ENCODE data around the gene ABHD11.

DNA sequence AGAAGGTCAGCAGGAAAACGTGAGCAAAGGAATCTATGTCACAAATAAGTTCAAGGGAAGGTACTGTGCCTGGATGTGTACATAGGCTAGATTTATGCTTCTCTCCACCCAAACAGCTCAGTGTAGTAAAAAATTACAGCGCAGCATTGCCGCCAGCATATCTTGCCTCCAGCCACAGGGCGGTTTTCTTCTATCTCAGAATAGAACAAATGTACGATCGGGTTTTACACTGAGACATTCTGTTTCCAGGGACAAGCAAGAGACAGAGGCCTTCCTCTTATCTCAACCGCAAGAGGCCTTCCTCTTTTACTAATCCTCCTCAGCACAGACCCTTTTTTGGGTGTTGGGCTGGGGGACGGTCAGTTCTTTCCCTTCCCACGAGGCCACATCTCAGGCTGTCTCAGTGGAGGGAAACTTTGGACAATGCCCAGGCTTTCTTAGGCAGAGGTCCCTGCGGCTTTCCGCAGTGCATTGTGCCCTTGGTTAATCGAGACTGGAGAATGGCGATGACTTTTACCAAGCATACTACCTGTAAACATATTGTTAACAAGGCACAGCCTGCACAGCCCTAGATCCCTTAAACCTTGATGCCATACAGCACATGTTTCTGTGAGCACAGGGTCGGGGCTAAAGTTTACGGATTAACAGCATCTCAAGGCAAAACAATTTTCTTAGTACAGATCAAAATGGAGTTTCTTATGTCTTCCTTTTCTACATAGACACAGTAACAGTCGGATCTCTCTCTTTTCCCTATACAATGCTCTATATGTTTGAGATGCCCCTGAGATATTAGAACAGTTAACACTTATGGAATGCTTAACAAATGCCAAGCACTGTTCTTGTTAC is 11.6 kb upstream of the ABHD11 start:
- TF ChIP-seq, protein P1, sequence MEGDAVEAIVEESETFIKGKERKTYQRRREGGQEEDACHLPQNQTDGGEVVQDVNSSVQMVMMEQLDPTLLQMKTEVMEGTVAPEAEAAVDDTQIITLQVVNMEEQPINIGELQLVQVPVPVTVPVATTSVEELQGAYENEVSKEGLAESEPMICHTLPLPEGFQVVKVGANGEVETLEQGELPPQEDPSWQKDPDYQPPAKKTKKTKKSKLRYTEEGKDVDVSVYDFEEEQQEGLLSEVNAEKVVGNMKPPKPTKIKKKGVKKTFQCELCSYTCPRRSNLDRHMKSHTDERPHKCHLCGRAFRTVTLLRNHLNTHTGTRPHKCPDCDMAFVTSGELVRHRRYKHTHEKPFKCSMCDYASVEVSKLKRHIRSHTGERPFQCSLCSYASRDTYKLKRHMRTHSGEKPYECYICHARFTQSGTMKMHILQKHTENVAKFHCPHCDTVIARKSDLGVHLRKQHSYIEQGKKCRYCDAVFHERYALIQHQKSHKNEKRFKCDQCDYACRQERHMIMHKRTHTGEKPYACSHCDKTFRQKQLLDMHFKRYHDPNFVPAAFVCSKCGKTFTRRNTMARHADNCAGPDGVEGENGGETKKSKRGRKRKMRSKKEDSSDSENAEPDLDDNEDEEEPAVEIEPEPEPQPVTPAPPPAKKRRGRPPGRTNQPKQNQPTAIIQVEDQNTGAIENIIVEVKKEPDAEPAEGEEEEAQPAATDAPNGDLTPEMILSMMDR (IDR thresholded peaks at IDR 0.05; ENCODE audit: poor library complexity): no peak
- TF ChIP-seq EZH2 (IDR thresholded peaks at IDR 0.05; ENCODE audit: borderline replicate concordance): no peak
- TF ChIP-seq EZH2phosphoT487 (IDR thresholded peaks at IDR 0.05; ENCODE audit: low read depth, severe bottlenecking, unreplicated experiment): no peak
